HG03520 (cell line): ENCODE data around the gene CACNB4.
"Not testable (repeated sequence)": the region's sequence is repeated elsewhere in the genome, so short reads cannot be mapped to it uniquely, and the experiment has no call there.

Experiments
- ATAC-seq: cut with Tn5 transposase; IDR thresholded peaks from one replicate; pipeline ENCODE4 v1.9.1; 2021; ENCODE audit warnings: mild to moderate bottlenecking, moderate library complexity; ENCODE audit not compliant: unreplicated experiment

CACNB4 gene

GRCh38 chr2:152098496-152099366 is at the start of gene CACNB4:
Gene CACNB4, minus strand, starts transcription at chr2:152099044.
- ATAC-seq = no peak

GRCh38 chr2:152134488-152135280 is 35.8 kb upstream of the CACNB4 start:
- peak; percentile 68 for ATAC-seq

- no peak for ATAC-seq
Observed at GRCh38 chr2:152132306-152132705, 33.5 kb upstream of the CACNB4 start.

- ATAC-seq = no peak
Observed at GRCh38 chr2:152127628-152128027, 28.8 kb upstream of the CACNB4 start.

GRCh38 chr2:152126664-152127063 is 27.8 kb upstream of the CACNB4 start:
- ATAC-seq = no peak

GRCh38 chr2:152122161-152122560 is 23.3 kb upstream of the CACNB4 start:
- ATAC-seq = no peak

- no peak for ATAC-seq
Observed at GRCh38 chr2:152120430-152120829, 21.6 kb upstream of the CACNB4 start.

- no peak for ATAC-seq
Observed at GRCh38 chr2:152115952-152116351, 17.1 kb upstream of the CACNB4 start.

GRCh38 chr2:152114366-152114765 is 15.5 kb upstream of the CACNB4 start:
- ATAC-seq = no peak

GRCh38 chr2:152107140-152107539 is 8.3 kb upstream of the CACNB4 start:
- ATAC-seq = not testable (repeated sequence)

- ATAC-seq = no peak
Observed at GRCh38 chr2:152106464-152106863, 7.6 kb upstream of the CACNB4 start.

GRCh38 chr2:152103271-152103670 is 4.4 kb upstream of the CACNB4 start:
- ATAC-seq = no peak

GRCh38 chr2:152100961-152101360 is 2.1 kb upstream of the CACNB4 start:
- ATAC-seq = no peak

- ATAC-seq = no peak
Observed at GRCh38 chr2:152099367-152100050, 665 bp upstream of the CACNB4 start.

- ATAC-seq = no peak
Observed at GRCh38 chr2:152097801-152098495, 896 bp downstream of the CACNB4 start.

GRCh38 chr2:152097290-152097800 is 1.5 kb downstream of the CACNB4 start:
- ATAC-seq = no peak

- ATAC-seq = no peak
Observed at GRCh38 chr2:152095146-152095545, 3.7 kb downstream of the CACNB4 start.

- ATAC-seq = no peak
Observed at GRCh38 chr2:152094014-152094413, 4.8 kb downstream of the CACNB4 start.

GRCh38 chr2:152093464-152093863 is 5.4 kb downstream of the CACNB4 start:
- no peak for ATAC-seq

- ATAC-seq = no peak
Observed at GRCh38 chr2:152092095-152092494, 6.7 kb downstream of the CACNB4 start.

- not testable (repeated sequence) for ATAC-seq
Observed at GRCh38 chr2:152090726-152091125, 8.1 kb downstream of the CACNB4 start.
